Measurements from ENCODE around the gene ARHGEF38. TPM values are rescaled to one million over a fixed set of nuclear protein-coding genes. Genes with fewer than 3 reads are reported as not detected.

ARHGEF38 gene
- total RNA-seq, 2 donors from 2014 or later, result not detected

DNA sequence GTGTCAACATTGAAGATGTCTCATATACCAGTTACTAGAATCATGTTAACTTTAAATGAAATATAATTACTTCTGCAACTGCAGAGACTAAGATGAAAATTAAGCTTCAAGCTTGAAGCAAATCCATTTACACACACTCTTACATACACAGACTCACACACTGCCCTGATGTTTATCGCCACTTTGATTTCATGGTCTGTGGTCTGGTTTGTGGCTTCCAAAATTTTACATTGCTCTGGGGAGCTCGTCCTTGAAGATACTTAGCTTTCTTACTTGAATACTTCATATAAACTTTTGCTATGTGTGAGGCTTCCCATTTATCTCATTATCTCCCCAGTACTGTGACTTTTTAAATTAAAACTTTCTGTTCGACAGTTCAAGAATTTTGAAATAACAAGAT is 35.8 kb downstream of the ARHGEF38 start:
- Histone ChIP-seq H3K36me3 (no peaks in the 10 kb centered on the region), H3K4me3 (no peak overlapping the region), H3K9me3 (no peaks in the 10 kb centered on the region), H3K27me3 (replicated peaks; ENCODE audit: insufficient read depth) (no peaks in the 10 kb centered on the region), H3K27ac (no peak overlapping the region), H3K4me1 (ENCODE audit: control insufficient read depth in 1 of 2, low read depth in 2 of 2) (no peaks in the 10 kb centered on the region)
- ATAC-seq (ENCODE audit: insufficient number of reproducible peaks, low FRiP score, low read depth) (no peak), DNase-seq (ENCODE audit: low spot score) (no peak)
- TF ChIP-seq, protein P1, sequence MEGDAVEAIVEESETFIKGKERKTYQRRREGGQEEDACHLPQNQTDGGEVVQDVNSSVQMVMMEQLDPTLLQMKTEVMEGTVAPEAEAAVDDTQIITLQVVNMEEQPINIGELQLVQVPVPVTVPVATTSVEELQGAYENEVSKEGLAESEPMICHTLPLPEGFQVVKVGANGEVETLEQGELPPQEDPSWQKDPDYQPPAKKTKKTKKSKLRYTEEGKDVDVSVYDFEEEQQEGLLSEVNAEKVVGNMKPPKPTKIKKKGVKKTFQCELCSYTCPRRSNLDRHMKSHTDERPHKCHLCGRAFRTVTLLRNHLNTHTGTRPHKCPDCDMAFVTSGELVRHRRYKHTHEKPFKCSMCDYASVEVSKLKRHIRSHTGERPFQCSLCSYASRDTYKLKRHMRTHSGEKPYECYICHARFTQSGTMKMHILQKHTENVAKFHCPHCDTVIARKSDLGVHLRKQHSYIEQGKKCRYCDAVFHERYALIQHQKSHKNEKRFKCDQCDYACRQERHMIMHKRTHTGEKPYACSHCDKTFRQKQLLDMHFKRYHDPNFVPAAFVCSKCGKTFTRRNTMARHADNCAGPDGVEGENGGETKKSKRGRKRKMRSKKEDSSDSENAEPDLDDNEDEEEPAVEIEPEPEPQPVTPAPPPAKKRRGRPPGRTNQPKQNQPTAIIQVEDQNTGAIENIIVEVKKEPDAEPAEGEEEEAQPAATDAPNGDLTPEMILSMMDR (IDR thresholded peaks at IDR 0.05), result no peak

DNA sequence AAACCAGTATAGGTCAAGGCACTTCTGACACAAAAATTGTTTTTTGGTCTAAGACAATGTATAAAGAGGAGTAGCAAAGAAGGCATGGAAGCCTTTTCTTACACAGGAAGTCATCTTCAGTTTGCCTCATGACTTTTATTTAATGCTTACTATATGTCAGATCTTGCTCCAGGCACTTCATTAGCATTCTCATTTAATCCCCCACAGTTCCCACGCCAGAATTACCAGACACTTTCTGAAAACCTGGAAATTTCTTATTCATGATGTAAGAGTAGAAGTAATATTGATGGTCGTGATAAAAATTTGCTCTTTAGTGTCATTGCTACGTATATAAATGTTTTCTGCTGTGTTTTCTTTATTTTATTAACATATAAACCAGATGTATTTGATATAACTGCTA is 39.2 kb downstream of the ARHGEF38 start:
- Histone ChIP-seq H3K9me3 (no peaks in the 10 kb centered on the region), H3K4me3 (no peak overlapping the region), H3K27ac (no peak overlapping the region), H3K27me3 (replicated peaks; ENCODE audit: insufficient read depth) (no peaks in the 10 kb centered on the region), H3K36me3 (no peaks in the 10 kb centered on the region), H3K4me1 (ENCODE audit: control insufficient read depth in 1 of 2, low read depth in 2 of 2) (no peaks in the 10 kb centered on the region)
- ATAC-seq (ENCODE audit: insufficient number of reproducible peaks, low FRiP score, low read depth) (no peak), DNase-seq (ENCODE audit: low spot score) (no peak)
- TF ChIP-seq, protein P1 (IDR thresholded peaks at IDR 0.05), result no peak

DNA sequence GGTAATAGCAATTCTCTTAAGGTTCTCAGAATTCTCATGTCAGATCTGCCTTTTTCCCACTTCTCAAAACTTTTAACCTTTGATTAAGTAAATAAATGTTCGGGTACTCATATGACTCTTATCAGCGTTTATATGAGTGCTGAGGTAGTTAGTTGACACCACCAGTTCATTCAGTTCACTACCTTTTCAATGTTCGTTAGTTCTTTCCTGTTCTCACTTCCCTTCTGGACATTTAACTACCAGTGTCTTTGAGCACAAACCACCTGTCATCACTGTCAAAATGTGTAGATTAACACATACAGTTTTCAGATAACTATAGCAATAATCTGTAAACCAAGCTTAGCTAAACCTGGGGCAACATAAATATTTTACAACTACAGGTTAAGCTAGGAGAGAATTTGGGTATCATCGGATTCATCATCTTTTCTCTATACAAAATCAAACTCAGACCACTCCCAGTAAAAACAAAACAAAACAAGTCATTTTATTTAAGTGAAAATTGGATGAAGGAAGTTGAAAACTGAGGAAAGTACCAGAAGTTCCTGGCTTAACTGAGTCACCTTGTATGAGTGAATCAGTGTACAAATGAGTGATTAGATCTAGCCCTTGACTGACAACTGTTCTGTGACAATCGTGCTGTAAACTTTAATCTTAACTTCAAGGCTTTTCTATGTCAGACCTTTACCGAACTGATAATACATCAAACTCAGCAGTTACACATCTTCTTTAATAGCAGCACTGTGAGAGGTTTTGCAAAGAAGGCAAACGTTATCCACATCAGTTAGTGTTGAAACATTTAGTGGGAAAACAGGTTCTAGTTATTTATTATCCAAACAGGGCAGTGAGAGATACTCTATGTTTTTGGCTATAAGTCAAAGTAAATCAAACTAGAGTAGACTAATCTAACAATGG is 41.9 kb downstream of the ARHGEF38 start:
- no peaks in the 10 kb centered on the region for H3K27me3 ChIP-seq (replicated peaks; ENCODE audit: insufficient read depth)
- DNase-seq (ENCODE audit: low spot score) (no peak), ATAC-seq (ENCODE audit: insufficient number of reproducible peaks, low FRiP score, low read depth) (no peak)
- H3K36me3 ChIP-seq, result no peaks in the 10 kb centered on the region
- TF ChIP-seq, protein P1 (IDR thresholded peaks at IDR 0.05), result no peak
- H3K9me3 ChIP-seq, result no peaks in the 10 kb centered on the region
- H3K27ac ChIP-seq, result no peak overlapping the region
- H3K4me1 ChIP-seq (ENCODE audit: control insufficient read depth in 1 of 2, low read depth in 2 of 2), result no peaks in the 10 kb centered on the region
- H3K4me3 ChIP-seq, result no peak overlapping the region

GRCh38 chr4:105596684-105597083 is 44.3 kb downstream of the ARHGEF38 start:
- no peaks in the 10 kb centered on the region for H3K9me3 ChIP-seq
- ATAC-seq (ENCODE audit: insufficient number of reproducible peaks, low FRiP score, low read depth) (no peak), DNase-seq (ENCODE audit: low spot score) (no peak)
- no peaks in the 10 kb centered on the region for H3K4me1 ChIP-seq (ENCODE audit: control insufficient read depth in 1 of 2, low read depth in 2 of 2)
- H3K27ac ChIP-seq, result no peak overlapping the region
- H3K27me3 ChIP-seq (replicated peaks; ENCODE audit: insufficient read depth), result no peaks in the 10 kb centered on the region
- no peak overlapping the region for H3K4me3 ChIP-seq
- TF ChIP-seq, protein P1 (IDR thresholded peaks at IDR 0.05), result no peak
- no peaks in the 10 kb centered on the region for H3K36me3 ChIP-seq

- Histone ChIP-seq H3K36me3 (no peaks in the 10 kb centered on the region), H3K4me3 (no peak overlapping the region), H3K27ac (no peak overlapping the region), H3K4me1 (ENCODE audit: control insufficient read depth in 1 of 2, low read depth in 2 of 2) (no peaks in the 10 kb centered on the region), H3K9me3 (no peaks in the 10 kb centered on the region), H3K27me3 (replicated peaks; ENCODE audit: insufficient read depth) (no peaks in the 10 kb centered on the region)
- no peak for ATAC-seq (ENCODE audit: insufficient number of reproducible peaks, low FRiP score, low read depth)
- no peak for DNase-seq (ENCODE audit: low spot score)
- TF ChIP-seq, protein P1 (IDR thresholded peaks at IDR 0.05), result no peak
Measured at GRCh38 chr4:105598052-105598451, 45.6 kb downstream of the ARHGEF38 start.
